MM.1S (cell line): ENCODE measurements around the gene ACBD4.

Source experiments
- DNase-seq: peaks from one replicate; pipeline ENCODE4 v3.0.0-alpha.2; 2015
- H2AFZ ChIP-seq: fragments of 300-600 bp; sonication (generic); 2 replicates; pipeline ENCODE4 v1.6.0; 2016; ENCODE audit warnings: antibody characterized with exemption, low read length
- H3F3A ChIP-seq: fragments of 300-600 bp; sonication (generic); 2 replicates; pipeline ENCODE4 v1.6.1; 2016; ENCODE audit warnings: mild to moderate bottlenecking, antibody characterized with exemption, low read length, moderate library complexity, mixed read lengths; ENCODE audit not compliant: insufficient read depth
- H3K27ac ChIP-seq: fragments of 300-600 bp; sonication (generic); 2 replicates; pipeline ENCODE4 v1.5.1; 2016; ENCODE audit warnings: mild to moderate bottlenecking, low read length
- H3K27me3 ChIP-seq: fragments of 300-600 bp; sonication (generic); replicated peaks from 2 replicates; pipeline ENCODE4 v1.6.0; 2016; ENCODE audit warnings: low read length; ENCODE audit not compliant: insufficient read depth
- H3K36me3 ChIP-seq: fragments of 300-600 bp; sonication (generic); replicated peaks from 2 replicates; pipeline ENCODE4 v1.6.1; 2016; ENCODE audit warnings: mild to moderate bottlenecking, low read length, mixed read lengths; ENCODE audit not compliant: insufficient read depth
- H3K4me1 ChIP-seq: fragments of 300-600 bp; sonication (generic); 2 replicates; pipeline ENCODE4 v1.6.1; 2016; ENCODE audit warnings: low read length, mixed read lengths
- H3K4me2 ChIP-seq: fragments of 300-600 bp; sonication (generic); 2 replicates; pipeline ENCODE4 v1.6.0; 2016; ENCODE audit warnings: low read depth, low read length
- H3K4me3 ChIP-seq: fragments of 300-600 bp; sonication (generic); 2 replicates; pipeline ENCODE4 v1.5.1; 2016; ENCODE audit warnings: low read length, mixed read lengths
- H3K79me2 ChIP-seq: fragments of 300-600 bp; sonication (generic); 2 replicates; pipeline ENCODE4 v1.6.1; 2016; ENCODE audit warnings: mixed run types, low read length, mixed read lengths
- H3K9ac ChIP-seq: fragments of 300-600 bp; sonication (generic); 2 replicates; pipeline ENCODE4 v1.6.1; 2016; ENCODE audit warnings: low read length, mixed read lengths
- H3K9me2 ChIP-seq: fragments of 300-600 bp; sonication (generic); replicated peaks from 2 replicates; pipeline ENCODE4 v1.6.1; 2016; ENCODE audit warnings: mild to moderate bottlenecking, low read length, mixed read lengths; ENCODE audit not compliant: insufficient read depth
- H3K9me3 ChIP-seq: fragments of 300-600 bp; sonication (generic); replicated peaks from 2 replicates; pipeline ENCODE4 v1.6.1; 2016; ENCODE audit warnings: mild to moderate bottlenecking, low read length, mixed read lengths; ENCODE audit not compliant: insufficient read depth
- H4K20me1 ChIP-seq: fragments of 300-600 bp; sonication (generic); 2 replicates; pipeline ENCODE4 v1.6.1; 2016; ENCODE audit warnings: mild to moderate bottlenecking, low read length, moderate library complexity, mixed read lengths; ENCODE audit not compliant: insufficient read depth
- CTCF ChIP-seq: fragments of 300-600 bp; sonication (generic); IDR thresholded peaks from 2 replicates; pipeline ENCODE4 v1.5.1; 2016; ENCODE audit warnings: antibody characterized with exemption, low read length, mixed read lengths
- EZH2 ChIP-seq: fragments of 300-600 bp; sonication (generic); optimal IDR thresholded peaks from 2 replicates; pipeline ENCODE3; 2017; ENCODE audit warnings: low read depth, mild to moderate bottlenecking, antibody characterized with exemption, low read length, mixed read lengths
- EZH2phosphoT487 ChIP-seq: fragments of 300-600 bp; sonication (generic); IDR thresholded peaks from 2 replicates; pipeline ENCODE4 v1.6.1; 2018; ENCODE audit warnings: antibody characterized with exemption, low read length

Gene ACBD4

DNA sequence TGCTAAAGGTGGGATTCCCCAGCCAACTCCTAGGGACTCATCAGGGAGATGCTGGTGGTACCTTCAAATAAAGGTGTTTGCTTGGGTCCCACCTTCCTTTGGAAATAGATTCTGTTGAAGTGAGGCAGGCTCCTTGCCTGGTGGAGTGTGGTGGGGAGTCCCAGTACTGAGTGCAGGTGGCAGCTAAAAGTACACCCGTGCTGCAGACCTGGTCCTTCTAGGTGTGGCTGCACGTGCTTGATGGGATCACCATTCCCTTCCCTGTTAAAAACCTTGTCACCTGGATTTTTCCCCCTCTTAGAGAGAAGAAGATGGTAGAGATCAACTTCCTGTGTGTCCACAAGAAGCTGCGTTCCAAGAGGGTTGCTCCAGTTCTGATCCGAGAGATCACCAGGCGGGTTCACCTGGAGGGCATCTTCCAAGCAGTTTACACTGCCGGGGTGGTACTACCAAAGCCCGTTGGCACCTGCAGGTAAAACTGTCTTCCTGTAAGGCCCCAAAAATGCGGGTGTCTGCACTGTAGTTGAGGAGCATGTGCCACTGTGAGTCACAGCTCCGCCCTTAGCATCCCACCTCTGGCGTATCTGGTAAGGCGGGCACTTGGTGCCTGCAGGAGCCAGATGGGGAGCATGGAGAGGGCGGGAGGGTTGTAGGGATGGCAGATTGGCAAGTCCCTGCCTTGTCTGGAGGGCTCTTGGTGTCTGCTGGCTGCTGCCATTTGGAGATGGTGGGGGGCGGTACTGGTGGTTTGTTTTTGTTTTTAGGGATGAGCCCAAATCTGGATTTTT, 37.2 kb upstream of the ACBD4 start:
- TF ChIP-seq EZH2 (no peak), EZH2phosphoT487 (no peak), CTCF (no peak)
- H3K4me3 ChIP-seq: no peak overlapping the region
- H3K27ac ChIP-seq: no peak overlapping the region
- no peak overlapping the region for H3K9ac ChIP-seq
- no peaks in the 10 kb centered on the region for H3K27me3 ChIP-seq
- H3F3A ChIP-seq: no peaks in the 10 kb centered on the region
- no peak overlapping the region for H2AFZ ChIP-seq
- H4K20me1 ChIP-seq: no peaks in the 10 kb centered on the region
- no peak overlapping the region for H3K4me2 ChIP-seq
- no peaks in the 10 kb centered on the region for H3K9me2 ChIP-seq
- H3K36me3 ChIP-seq: peaks cover 14% of the 10 kb centered on the region
- H3K9me3 ChIP-seq: no peaks in the 10 kb centered on the region
- DNase-seq: no peak
- no peaks in the 10 kb centered on the region for H3K4me1 ChIP-seq
- peaks cover 3% of the 10 kb centered on the region; the same call in 1 of the 2 replicates for H3K79me2 ChIP-seq

- H3K36me3 ChIP-seq: peaks cover 19% of the 10 kb centered on the region
- no peak overlapping the region for H3K27ac ChIP-seq
- H3K4me1 ChIP-seq: no peaks in the 10 kb centered on the region
- H3F3A ChIP-seq: no peaks in the 10 kb centered on the region
- DNase-seq: peak; percentile 62
- H3K9me3 ChIP-seq: no peaks in the 10 kb centered on the region
- H4K20me1 ChIP-seq: no peaks in the 10 kb centered on the region
- H3K27me3 ChIP-seq: no peaks in the 10 kb centered on the region
- no peak overlapping the region for H3K4me2 ChIP-seq
- peaks cover 3% of the 10 kb centered on the region; the same call in 1 of the 2 replicates for H3K79me2 ChIP-seq
- peak; percentile 82 for TF ChIP-seq CTCF
- no peak for TF ChIP-seq EZH2
- no peak for TF ChIP-seq EZH2phosphoT487
- no peak overlapping the region for H3K4me3 ChIP-seq
- H3K9me2 ChIP-seq: no peaks in the 10 kb centered on the region
- no peak overlapping the region for H2AFZ ChIP-seq
- H3K9ac ChIP-seq: no peak overlapping the region
These were observed 36.4 kb upstream of the ACBD4 start for GRCh38 chr17:45098869-45099616.

GRCh38 chr17:45101546-45101882, 34.0 kb upstream of the ACBD4 start:
- no peak overlapping the region for H3K4me3 ChIP-seq
- no peak for TF ChIP-seq CTCF
- no peak for TF ChIP-seq EZH2phosphoT487
- no peak for TF ChIP-seq EZH2
- no peaks in the 10 kb centered on the region for H3F3A ChIP-seq
- no peak overlapping the region for H3K4me2 ChIP-seq
- no peaks in the 10 kb centered on the region for H4K20me1 ChIP-seq
- DNase-seq: no peak
- H3K9ac ChIP-seq: no peak overlapping the region
- no peaks in the 10 kb centered on the region for H3K4me1 ChIP-seq
- no peak overlapping the region for H3K27ac ChIP-seq
- no peaks in the 10 kb centered on the region for H3K27me3 ChIP-seq
- H2AFZ ChIP-seq: no peak overlapping the region
- peaks cover 19% of the 10 kb centered on the region; the same call in 1 of the 2 replicates for H3K36me3 ChIP-seq
- peaks cover 3% of the 10 kb centered on the region; the same call in 1 of the 2 replicates for H3K79me2 ChIP-seq
- no peaks in the 10 kb centered on the region for H3K9me2 ChIP-seq
- no peaks in the 10 kb centered on the region for H3K9me3 ChIP-seq
